A673 (cell line): ENCODE measurements around the gene SMC1A. TPM values are rescaled to one million over a fixed set of nuclear protein-coding genes. Genes with fewer than 3 reads are reported as not detected.

Experiments used
- BruUV-seq: library from RNA; stranded (reverse); fragments of 400-500 nt; replicated peaks from 2 replicates; lab custom pipeline; 2021; lab: Mats Ljungman, UMichigan
- CTCF ChIA-PET: fragments of 300-600 bp; sonication (Branson Sonifier 250); formaldehyde crosslinking; loops from one replicate; lab custom pipeline; 2022; ENCODE audit warnings: antibody characterized with exemption; lab: Charles Lee
- POLR2A ChIA-PET: fragments of 300-600 bp; sonication (Branson Sonifier 250); formaldehyde crosslinking; loops from one replicate; lab custom pipeline; 2022; ENCODE audit warnings: antibody characterized with exemption; ENCODE audit not compliant: low non-redundant PET; lab: Charles Lee
- DNase-seq: peaks from one replicate; pipeline ENCODE4 v3.0.0-alpha.2; 2015; ENCODE audit warnings: low spot score
- H3K27ac ChIP-seq: fragments of 200-600 bp; sonication (generic); 2 replicates; pipeline ENCODE4 v1.5.1; 2016; ENCODE audit warnings: mixed run types, low read depth, mild to moderate bottlenecking, mixed read lengths, antibody characterized with exemption, low read length; ENCODE audit not compliant: poor library complexity, severe bottlenecking
- H3K27me3 ChIP-seq: fragments of 200-600 bp; sonication (generic); replicated peaks from 2 replicates; pipeline ENCODE4 v1.6.1; 2017; ENCODE audit warnings: mixed run types, low read depth, mild to moderate bottlenecking, mixed read lengths, antibody characterized with exemption, low read length; ENCODE audit not compliant: insufficient read depth, poor library complexity
- H3K36me3 ChIP-seq: fragments of 200-600 bp; sonication (generic); 2 replicates; pipeline ENCODE4 v1.6.1; 2016; ENCODE audit warnings: mixed run types, mild to moderate bottlenecking, mixed read lengths, antibody characterized with exemption, low read length; ENCODE audit not compliant: insufficient read depth, poor library complexity, severe bottlenecking
- H3K4me1 ChIP-seq: fragments of 200-600 bp; sonication (generic); 2 replicates; pipeline ENCODE4 v1.6.1; 2017; ENCODE audit warnings: mixed run types, mild to moderate bottlenecking, mixed read lengths, antibody characterized with exemption, low read length; ENCODE audit not compliant: insufficient read depth, poor library complexity, severe bottlenecking
- H3K4me3 ChIP-seq: fragments of 200-600 bp; sonication (generic); 2 replicates; pipeline ENCODE4 v1.5.1; 2016; ENCODE audit warnings: low read depth, mixed run types, mild to moderate bottlenecking, mixed read lengths, low read length; ENCODE audit not compliant: poor library complexity, severe bottlenecking
- H3K9me3 ChIP-seq: fragments of 200-600 bp; sonication (generic); 2 replicates; pipeline ENCODE4 v1.6.1; 2016; ENCODE audit warnings: mixed run types, low read depth, mild to moderate bottlenecking, mixed read lengths, antibody characterized with exemption, low read length; ENCODE audit not compliant: poor library complexity, severe bottlenecking
- EZH2 ChIP-seq: fragments of 200-600 bp; sonication (generic); IDR thresholded peaks from 2 replicates; pipeline ENCODE4 v1.6.1; 2017; ENCODE audit warnings: borderline replicate concordance, low read depth, mild to moderate bottlenecking, mixed read lengths, antibody characterized with exemption, low read length; ENCODE audit not compliant: poor library complexity, severe bottlenecking
- intact Hi-C: fragments of 100-400 bp; cut with micrococcal nuclease; formaldehyde crosslinking; loops from one replicate; pipeline ENCODE4 v1.10.0; 2022; ENCODE audit not compliant: unreplicated experiment
- total RNA-seq: library from RNA; stranded (reverse); gene quantifications from 2 replicates; pipeline ENCODE4 v1.2.3, GENCODE V29; 2021
- TF ChIP-seq, protein P1 (sequence below): fragments of 300-800, 200-600 bp; sonication (generic); conservative IDR thresholded peaks from 2 replicates; pipeline ENCODE4 v1.5.1; 2017; ENCODE audit warnings: low read depth, mild to moderate bottlenecking, antibody characterized with exemption, low read length, moderate library complexity, mixed read lengths

The SMC1A gene
- total RNA-seq, 1 experiment from 2014 or later, result 230 TPM

DNA sequence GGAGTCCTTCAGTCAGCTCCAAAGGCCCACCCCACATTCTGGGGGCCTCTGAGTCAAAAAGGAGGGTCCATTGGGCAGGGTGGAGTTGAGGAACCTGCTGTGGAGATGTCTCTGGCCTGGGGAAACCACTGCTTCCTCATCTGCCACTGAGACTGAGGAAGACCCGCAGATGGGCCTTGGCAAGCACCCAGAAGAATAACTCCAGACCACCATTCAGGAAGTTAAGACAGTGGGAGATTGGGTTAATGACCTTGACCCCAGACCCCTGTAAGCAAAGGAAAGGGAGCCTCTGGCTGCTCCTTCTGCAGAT is 19.8 kb upstream of the SMC1A start:
- no peak overlapping the region for H3K4me3 ChIP-seq
- no TSS peak for BruUV-seq
- no peak for DNase-seq
- H3K9me3 ChIP-seq, result no peaks in the 10 kb centered on the region
- ChIA-PET POLR2A (no interaction called here), CTCF (no interaction called here)
- peaks cover 5% of the 10 kb centered on the region for H3K4me1 ChIP-seq
- H3K36me3 ChIP-seq, result no peaks in the 10 kb centered on the region
- intact Hi-C loops, result no loop called here
- peaks cover 23% of the 10 kb centered on the region for H3K27me3 ChIP-seq
- TF ChIP-seq, protein P1, sequence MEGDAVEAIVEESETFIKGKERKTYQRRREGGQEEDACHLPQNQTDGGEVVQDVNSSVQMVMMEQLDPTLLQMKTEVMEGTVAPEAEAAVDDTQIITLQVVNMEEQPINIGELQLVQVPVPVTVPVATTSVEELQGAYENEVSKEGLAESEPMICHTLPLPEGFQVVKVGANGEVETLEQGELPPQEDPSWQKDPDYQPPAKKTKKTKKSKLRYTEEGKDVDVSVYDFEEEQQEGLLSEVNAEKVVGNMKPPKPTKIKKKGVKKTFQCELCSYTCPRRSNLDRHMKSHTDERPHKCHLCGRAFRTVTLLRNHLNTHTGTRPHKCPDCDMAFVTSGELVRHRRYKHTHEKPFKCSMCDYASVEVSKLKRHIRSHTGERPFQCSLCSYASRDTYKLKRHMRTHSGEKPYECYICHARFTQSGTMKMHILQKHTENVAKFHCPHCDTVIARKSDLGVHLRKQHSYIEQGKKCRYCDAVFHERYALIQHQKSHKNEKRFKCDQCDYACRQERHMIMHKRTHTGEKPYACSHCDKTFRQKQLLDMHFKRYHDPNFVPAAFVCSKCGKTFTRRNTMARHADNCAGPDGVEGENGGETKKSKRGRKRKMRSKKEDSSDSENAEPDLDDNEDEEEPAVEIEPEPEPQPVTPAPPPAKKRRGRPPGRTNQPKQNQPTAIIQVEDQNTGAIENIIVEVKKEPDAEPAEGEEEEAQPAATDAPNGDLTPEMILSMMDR, result no peak
- TF ChIP-seq EZH2, result no peak
- no peak overlapping the region for H3K27ac ChIP-seq

- ChIA-PET POLR2A (no interaction called here), CTCF (no interaction called here)
- peak; percentile 68 for DNase-seq
- Histone ChIP-seq H3K4me1 (peaks cover 5% of the 10 kb centered on the region), H3K27ac (no peak overlapping the region), H3K27me3 (peaks cover 23% of the 10 kb centered on the region), H3K4me3 (peak overlapping the region; percentile 46), H3K36me3 (no peaks in the 10 kb centered on the region), H3K9me3 (no peaks in the 10 kb centered on the region)
- BruUV-seq, result no TSS peak
- no peak for TF ChIP-seq EZH2
- TF ChIP-seq, protein P1, result no peak
- intact Hi-C loops, result no loop called here
Observed at GRCh38 chrX:53441531-53442321, 19.3 kb upstream of the SMC1A start.

- Histone ChIP-seq H3K27me3 (peaks cover 23% of the 10 kb centered on the region), H3K36me3 (no peaks in the 10 kb centered on the region), H3K9me3 (no peaks in the 10 kb centered on the region), H3K4me3 (peak overlapping the region; percentile 46), H3K27ac (no peak overlapping the region), H3K4me1 (peaks cover 5% of the 10 kb centered on the region)
- TF ChIP-seq EZH2, result peak; percentile 43
- TF ChIP-seq, protein P1, result no peak
- CTCF ChIA-PET, result interaction anchor here (0.9 kb wide), 1 partner anchor 124 kb away, joined by 10 read pairs; no protein-coding TSS in a partner anchor
- DNase-seq, result peak; percentile 54
- BruUV-seq, result no TSS peak
- intact Hi-C loops, result no loop called here
- POLR2A ChIA-PET, result no interaction called here
Observed at GRCh38 chrX:53440621-53441517, 18.4 kb upstream of the SMC1A start.
